Measurements from ENCODE around the gene OPCML.

Gene OPCML

DNA sequence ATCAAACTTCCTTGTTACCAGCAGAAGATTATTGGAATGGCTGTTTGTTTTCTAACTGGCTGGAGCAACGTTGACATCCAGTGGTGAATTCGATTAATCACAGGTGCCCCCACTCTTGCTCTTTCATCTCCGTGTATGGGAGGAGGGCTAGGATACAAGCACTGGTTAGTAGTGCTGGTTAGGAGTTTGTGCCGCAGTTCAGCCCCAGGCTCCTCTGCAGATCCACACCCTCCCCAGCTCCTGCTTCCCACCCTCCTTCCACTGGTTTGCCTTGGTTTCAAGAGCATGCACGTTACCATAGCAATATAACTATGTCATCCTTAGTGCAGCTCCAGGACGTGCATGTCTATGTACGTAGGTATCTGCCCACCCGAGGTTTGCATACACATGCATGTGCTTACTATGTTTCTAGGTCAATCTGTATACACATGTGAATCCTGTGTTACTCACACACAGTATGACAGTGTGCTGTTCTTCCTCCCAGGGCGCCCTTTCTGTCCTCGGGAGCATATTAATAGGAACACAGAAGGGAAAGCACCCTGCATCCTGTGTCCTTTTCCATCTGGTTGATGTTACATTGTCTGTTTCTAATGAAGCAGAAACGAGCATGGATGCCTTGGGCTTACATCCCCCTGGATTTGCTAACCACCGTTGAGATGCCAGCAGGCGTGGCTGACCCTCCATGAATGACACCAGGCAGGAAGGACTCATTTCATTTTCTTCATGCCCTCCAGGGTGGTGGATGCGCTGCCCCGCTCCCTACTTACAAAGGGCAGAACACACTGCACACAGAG lies 539.3 kb downstream of the OPCML start:
- Mint-ChIP-seq H3K9me3 (no peaks in the 10 kb centered on the region), H3K27ac (no peak overlapping the region), H3K4me1 (ENCODE audit: low read depth) (no peaks in the 10 kb centered on the region), H3K36me3 (ENCODE audit: low read depth) (no peaks in the 10 kb centered on the region), H3K4me3 (no peak overlapping the region), H3K27me3 (ENCODE audit: low read depth) (peaks cover 18% of the 10 kb centered on the region)

DNA sequence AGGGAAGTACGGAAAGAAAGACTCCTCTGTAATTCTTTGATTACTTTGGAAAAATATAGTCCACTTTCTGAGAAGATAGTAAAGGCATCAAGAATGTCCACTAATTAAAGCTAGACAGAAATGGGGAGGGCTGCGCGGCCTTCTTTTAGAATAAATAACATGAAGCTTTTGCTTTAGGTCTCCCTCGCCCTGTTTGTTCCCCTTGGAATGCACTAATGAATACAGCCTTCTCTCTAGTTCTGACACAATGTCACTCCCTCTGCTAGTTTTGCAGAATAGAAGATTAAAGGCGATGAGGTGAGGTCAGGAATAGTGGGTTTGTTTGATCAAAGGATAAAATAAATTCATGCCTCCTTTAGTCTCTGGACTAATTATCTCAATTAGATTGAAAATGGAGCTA lies 543.9 kb downstream of the OPCML start:
- Mint-ChIP-seq H3K27ac (no peak overlapping the region), H3K4me1 (ENCODE audit: low read depth) (no peaks in the 10 kb centered on the region)

DNA sequence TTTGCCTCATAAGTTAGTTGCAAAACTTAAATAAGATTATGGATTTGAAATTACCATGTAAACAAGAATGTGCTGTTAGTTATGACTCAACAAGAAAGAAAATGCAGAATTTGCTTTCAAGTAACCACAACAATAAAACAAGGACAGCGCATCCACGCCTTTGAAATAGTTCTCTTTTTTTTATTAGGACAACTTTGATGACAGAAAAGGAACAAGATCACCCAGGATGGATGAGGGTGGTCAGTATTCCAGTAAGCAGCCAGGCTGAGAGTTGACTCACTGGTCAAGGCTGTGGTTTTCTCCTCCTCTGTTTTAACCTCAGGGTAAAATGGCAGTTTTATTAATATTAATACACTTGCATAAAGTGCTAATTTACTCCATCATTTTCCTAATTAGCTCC lies 544.4 kb downstream of the OPCML start:
- H3K27ac Mint-ChIP-seq: no peak overlapping the region
- peaks cover 2% of the 10 kb centered on the region for H3K27me3 Mint-ChIP-seq (ENCODE audit: low read depth)
- H3K4me1 Mint-ChIP-seq (ENCODE audit: low read depth): no peaks in the 10 kb centered on the region
- H3K4me3 Mint-ChIP-seq: no peak overlapping the region
- H3K9me3 Mint-ChIP-seq: no peaks in the 10 kb centered on the region
- H3K36me3 Mint-ChIP-seq (ENCODE audit: low read depth): no peaks in the 10 kb centered on the region

More for the DNA sequence above, 543.9 kb downstream of the OPCML start:
- peaks cover 6% of the 10 kb centered on the region for H3K27me3 Mint-ChIP-seq (ENCODE audit: low read depth)
- no peak overlapping the region for H3K4me3 Mint-ChIP-seq
- H3K36me3 Mint-ChIP-seq (ENCODE audit: low read depth): no peaks in the 10 kb centered on the region
- H3K9me3 Mint-ChIP-seq: no peaks in the 10 kb centered on the region

DNA sequence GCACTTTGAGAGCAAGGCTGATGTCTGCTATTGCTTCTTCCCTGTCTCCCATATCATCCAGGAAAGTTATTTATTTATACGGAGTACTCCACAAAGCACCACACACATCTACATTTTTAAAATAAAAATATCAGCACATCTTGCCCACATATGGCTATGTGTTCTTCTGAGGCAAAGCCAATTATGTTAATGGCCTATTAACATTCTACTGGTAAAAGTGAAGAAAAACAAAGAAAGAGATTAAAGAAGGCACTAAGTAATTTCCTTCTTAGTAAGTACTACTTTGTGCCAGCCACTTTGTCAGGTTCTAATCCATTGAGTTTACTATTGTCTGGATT lies 548.7 kb downstream of the OPCML start:
- Mint-ChIP-seq H3K9me3 (no peaks in the 10 kb centered on the region), H3K27ac (no peak overlapping the region), H3K36me3 (ENCODE audit: low read depth) (no peaks in the 10 kb centered on the region), H3K4me1 (ENCODE audit: low read depth) (no peaks in the 10 kb centered on the region), H3K4me3 (no peak overlapping the region), H3K27me3 (ENCODE audit: low read depth) (no peaks in the 10 kb centered on the region)

DNA sequence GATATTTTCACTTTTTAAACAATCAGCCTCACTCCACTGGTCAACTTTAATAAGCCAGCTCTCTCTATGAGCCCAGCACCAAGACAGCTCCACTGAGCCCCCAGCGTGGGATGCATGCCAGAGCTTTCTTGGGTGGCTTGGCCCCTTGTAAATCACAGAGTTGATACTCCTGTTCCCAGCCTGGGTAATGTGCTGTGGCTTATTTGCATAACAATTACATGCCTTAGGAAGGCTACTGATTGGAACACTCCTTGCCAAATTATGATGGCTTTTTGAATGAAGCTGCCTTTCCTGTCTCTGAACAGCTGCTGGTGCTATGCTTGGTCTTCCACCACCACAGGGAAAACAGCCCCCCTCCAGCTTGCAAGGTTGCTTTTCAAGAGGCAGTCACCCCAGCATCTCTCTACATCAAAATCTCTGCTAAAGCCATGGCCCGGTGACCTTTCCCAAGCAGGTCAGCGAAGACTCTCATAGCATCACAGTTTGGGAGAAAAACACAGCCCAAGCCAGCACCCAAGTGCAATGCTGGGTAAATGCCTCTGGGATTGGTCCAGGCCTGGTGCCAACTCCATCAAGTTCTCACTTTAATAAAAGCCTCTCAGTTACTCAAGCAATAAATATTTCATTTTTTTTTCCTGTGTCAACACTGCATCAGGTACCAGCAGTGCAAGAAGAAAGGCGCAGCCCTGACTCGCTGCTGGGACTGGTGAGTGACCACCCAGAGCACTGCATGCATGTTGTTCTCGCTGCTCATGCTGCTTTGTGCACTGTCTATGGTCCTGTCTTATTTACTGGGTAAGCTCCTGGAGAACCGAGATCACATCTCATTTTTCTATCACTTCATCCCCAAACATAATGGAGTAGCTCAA lies 549.3 kb downstream of the OPCML start:
- no peaks in the 10 kb centered on the region for H3K4me1 Mint-ChIP-seq (ENCODE audit: low read depth)
- H3K36me3 Mint-ChIP-seq (ENCODE audit: low read depth): no peaks in the 10 kb centered on the region
- no peak overlapping the region for H3K27ac Mint-ChIP-seq
- H3K9me3 Mint-ChIP-seq: no peaks in the 10 kb centered on the region
- no peaks in the 10 kb centered on the region for H3K27me3 Mint-ChIP-seq (ENCODE audit: low read depth)
- no peak overlapping the region for H3K4me3 Mint-ChIP-seq

DNA sequence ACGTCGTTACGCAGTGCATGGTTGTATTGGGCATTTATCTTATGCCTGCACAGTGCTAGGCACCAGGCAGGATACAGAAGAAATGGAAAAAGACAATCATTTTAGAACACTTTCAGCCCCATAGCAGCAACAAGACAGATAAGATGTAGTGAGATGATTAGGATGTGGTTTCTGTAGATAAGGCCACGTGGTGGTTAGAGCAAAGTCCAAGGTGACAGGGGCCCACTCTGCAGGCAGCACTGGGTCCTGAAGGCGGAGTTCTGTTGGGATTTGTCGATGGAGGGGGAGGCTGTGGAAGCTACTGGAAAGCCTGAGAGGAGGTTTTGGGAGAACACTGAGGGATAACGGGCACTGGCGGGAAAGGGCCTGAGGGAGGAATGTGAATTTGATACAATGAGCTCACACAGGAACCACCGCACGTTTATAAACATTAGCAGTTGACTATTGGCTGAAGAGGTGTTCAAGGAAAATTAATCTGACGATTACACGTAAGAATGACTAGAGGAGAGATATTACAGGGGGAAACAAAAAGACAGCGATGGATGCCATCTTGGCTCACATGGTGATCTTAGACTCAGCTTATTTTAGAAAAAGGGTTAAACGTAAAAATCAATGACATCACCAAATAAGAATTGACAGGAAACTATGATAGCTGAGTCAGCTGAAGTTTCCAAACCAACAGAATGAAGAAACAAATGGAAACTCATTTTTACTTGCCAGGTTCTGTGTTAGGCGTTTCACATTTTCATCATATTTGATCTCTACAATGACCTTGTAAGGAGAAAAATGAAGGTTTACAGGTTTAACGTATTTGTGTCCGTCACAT lies 551.0 kb downstream of the OPCML start:
- H3K4me3 Mint-ChIP-seq: no peak overlapping the region
- no peaks in the 10 kb centered on the region for H3K9me3 Mint-ChIP-seq
- H3K4me1 Mint-ChIP-seq (ENCODE audit: low read depth): no peaks in the 10 kb centered on the region
- no peak overlapping the region for H3K27ac Mint-ChIP-seq
- no peaks in the 10 kb centered on the region for H3K36me3 Mint-ChIP-seq (ENCODE audit: low read depth)
- no peaks in the 10 kb centered on the region for H3K27me3 Mint-ChIP-seq (ENCODE audit: low read depth)

DNA sequence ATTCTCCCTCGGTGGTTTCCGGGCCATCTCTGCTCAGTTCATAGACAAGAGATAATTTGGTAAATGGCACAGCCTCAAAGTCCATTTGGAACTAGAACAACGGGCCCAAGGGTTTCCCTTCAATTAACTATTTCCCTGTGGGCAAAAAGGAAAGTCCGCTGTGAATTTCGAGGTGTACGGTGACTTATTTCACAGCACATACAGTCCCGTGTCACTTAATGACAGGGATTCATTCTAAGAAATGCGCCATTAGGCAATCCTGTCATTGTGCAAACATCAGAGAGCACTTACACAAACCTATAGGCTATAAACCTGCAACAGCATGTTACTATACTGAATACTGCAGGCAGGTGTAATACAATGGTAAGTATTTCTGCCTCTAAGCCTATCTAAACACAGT lies 551.6 kb downstream of the OPCML start:
- no peaks in the 10 kb centered on the region for H3K27me3 Mint-ChIP-seq (ENCODE audit: low read depth)

DNA sequence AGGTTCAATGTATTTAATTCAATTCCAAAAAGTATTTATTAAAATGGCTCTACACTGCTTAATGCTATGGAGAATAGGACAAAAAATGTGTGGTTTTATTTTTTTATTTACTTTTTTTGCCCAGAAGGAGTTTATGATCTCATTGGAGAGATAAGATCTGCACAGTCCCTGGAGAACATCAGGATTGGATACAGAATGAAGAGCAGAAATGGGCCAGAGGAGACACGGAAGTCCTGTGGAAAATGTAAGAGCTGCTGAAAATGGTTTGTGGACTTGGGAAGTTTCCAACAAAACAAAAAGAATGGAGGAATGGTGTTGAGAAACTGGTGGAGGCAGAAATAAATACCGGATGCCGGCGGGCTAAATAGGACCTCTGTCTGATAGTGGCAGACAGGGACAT lies 554.6 kb downstream of the OPCML start:
- Mint-ChIP-seq H3K27me3 (ENCODE audit: low read depth) (no peaks in the 10 kb centered on the region), H3K9me3 (no peaks in the 10 kb centered on the region), H3K4me3 (no peak overlapping the region), H3K4me1 (ENCODE audit: low read depth) (no peaks in the 10 kb centered on the region), H3K27ac (no peak overlapping the region), H3K36me3 (ENCODE audit: low read depth) (no peaks in the 10 kb centered on the region)

More for the DNA sequence above, 551.6 kb downstream of the OPCML start:
- H3K4me3 Mint-ChIP-seq: no peak overlapping the region
- no peaks in the 10 kb centered on the region for H3K4me1 Mint-ChIP-seq (ENCODE audit: low read depth)
- H3K36me3 Mint-ChIP-seq (ENCODE audit: low read depth): no peaks in the 10 kb centered on the region
- H3K9me3 Mint-ChIP-seq: no peaks in the 10 kb centered on the region
- no peak overlapping the region for H3K27ac Mint-ChIP-seq

DNA sequence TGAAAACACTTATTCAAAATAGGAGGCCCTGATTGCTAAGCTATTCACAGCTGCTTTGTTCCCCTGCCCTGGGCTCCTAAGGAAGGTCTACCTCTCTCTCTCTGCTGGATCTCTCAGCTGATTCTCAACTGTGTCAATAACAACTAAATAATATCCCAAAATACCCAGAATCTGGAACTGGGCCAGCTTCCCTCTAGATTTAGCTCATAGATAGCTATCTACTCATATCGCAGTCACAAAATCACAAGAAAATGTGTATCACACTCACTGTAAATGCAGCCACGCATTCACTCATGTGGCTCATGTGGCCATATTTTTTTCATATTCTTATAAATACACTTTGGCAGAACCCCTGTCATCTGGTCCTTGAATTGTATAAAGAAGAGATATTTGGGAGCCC lies 555.1 kb downstream of the OPCML start:
- Mint-ChIP-seq H3K36me3 (ENCODE audit: low read depth) (no peaks in the 10 kb centered on the region), H3K27ac (no peak overlapping the region), H3K27me3 (ENCODE audit: low read depth) (no peaks in the 10 kb centered on the region), H3K9me3 (no peaks in the 10 kb centered on the region), H3K4me3 (no peak overlapping the region), H3K4me1 (ENCODE audit: low read depth) (no peaks in the 10 kb centered on the region)

DNA sequence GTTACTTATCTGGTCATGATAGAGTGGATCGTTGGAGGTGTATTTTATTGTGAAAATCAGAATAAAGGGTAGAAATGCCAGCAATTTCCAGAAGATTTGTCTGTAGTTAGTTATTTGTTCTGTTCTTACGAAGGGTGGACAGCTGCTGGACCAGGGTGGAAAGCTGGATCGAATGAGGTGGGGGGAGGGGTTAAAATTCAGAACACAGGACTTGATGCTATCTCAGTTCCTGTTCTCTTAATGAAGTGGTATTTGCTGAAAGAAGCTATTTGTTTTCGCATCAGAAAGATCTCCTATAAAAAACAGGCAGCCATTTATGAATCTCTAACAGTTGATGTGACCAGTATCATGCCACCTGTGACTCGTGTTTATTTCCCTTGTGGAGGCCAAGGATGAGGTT lies 556.2 kb downstream of the OPCML start:
- Mint-ChIP-seq H3K4me1 (ENCODE audit: low read depth) (no peaks in the 10 kb centered on the region), H3K27me3 (ENCODE audit: low read depth) (no peaks in the 10 kb centered on the region)

DNA sequence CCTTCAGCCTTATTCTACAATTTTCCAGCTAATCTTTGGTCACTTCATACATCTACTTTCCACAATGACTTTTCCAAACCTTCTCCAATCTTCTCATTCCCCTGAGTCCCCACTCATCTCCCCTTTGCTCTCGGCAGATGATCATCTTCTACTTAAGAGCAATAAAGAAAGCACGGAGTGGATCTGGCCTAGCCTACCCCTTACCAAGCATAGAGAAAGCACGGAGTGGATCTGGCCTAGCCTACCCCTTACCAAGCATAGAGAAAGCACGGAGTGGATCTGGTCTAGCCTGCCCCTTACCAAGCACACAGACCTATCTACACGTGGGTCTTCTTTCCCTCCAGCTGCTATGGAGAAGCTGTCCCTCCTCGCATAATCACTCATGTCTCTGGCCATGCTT lies 558.6 kb downstream of the OPCML start:
- no peaks in the 10 kb centered on the region for H3K9me3 Mint-ChIP-seq
- H3K36me3 Mint-ChIP-seq (ENCODE audit: low read depth): no peaks in the 10 kb centered on the region
- no peak overlapping the region for H3K4me3 Mint-ChIP-seq
- no peaks in the 10 kb centered on the region for H3K4me1 Mint-ChIP-seq (ENCODE audit: low read depth)
- H3K27ac Mint-ChIP-seq: no peak overlapping the region
- H3K27me3 Mint-ChIP-seq (ENCODE audit: low read depth): no peaks in the 10 kb centered on the region

More for the DNA sequence above, 556.2 kb downstream of the OPCML start:
- Mint-ChIP-seq H3K36me3 (ENCODE audit: low read depth) (no peaks in the 10 kb centered on the region), H3K4me3 (no peak overlapping the region), H3K27ac (no peak overlapping the region), H3K9me3 (no peaks in the 10 kb centered on the region)

DNA sequence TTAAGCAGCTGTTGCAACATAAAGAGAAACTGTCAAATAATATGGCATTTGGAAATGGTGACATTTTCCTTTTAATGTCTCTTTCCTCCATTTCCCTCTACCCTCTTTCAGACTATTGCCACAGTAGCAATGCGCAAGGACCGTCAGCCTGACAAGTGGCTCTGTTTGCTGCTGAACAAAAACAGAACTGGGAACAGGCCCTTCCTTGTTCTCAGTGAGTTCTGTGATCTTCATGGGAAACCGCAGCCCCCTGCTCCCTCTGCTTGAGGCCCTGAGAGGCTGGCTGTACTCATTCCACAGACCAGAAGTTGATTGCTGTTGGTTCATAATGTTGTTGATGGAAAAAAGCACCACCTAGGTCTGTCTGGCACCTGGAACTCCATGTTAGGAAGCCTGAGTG lies 559.7 kb downstream of the OPCML start:
- Mint-ChIP-seq H3K4me3 (no peak overlapping the region), H3K36me3 (ENCODE audit: low read depth) (no peaks in the 10 kb centered on the region), H3K4me1 (ENCODE audit: low read depth) (no peaks in the 10 kb centered on the region), H3K9me3 (no peaks in the 10 kb centered on the region), H3K27me3 (ENCODE audit: low read depth) (no peaks in the 10 kb centered on the region), H3K27ac (no peak overlapping the region)

DNA sequence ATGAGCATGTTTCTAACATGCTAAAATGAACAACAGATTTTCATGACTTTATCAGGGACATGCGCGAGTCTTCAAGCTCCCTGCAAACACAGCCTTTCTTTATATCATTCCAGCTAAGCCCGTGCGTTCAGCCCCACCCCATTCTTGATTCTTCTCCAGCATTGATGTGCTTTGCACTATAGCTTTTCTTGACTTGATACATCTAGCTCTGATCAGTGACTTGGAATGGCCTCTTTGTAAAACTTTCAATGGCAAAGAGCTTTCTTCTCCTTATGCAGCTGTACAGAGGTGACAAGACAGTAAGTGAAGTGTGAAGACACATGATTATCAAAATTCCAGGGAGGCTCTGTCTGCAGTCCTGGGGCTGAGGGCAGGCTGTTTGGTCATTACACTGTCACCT lies 561.0 kb downstream of the OPCML start:
- Mint-ChIP-seq H3K4me1 (ENCODE audit: low read depth) (no peaks in the 10 kb centered on the region), H3K4me3 (no peak overlapping the region), H3K27ac (no peak overlapping the region), H3K27me3 (ENCODE audit: low read depth) (no peaks in the 10 kb centered on the region), H3K36me3 (ENCODE audit: low read depth) (no peaks in the 10 kb centered on the region), H3K9me3 (no peaks in the 10 kb centered on the region)

DNA sequence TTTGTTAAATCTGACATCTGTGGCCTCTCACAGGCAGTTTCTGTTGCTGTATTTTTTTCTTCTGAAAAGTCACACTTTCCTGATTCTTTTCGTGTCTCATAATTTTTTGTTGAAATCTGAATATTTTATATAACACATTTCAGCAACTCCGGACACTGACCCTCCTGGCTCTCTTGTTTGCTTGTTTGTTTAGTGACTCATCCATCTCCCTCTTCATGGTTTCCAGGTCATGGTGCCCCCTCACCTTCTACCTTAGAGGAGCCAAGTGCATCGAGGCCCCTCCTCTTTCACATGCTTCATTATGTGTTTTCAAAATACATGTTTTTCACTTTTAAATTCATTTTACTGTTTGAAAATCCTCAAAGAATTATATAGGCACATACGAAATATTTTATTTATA lies 562.4 kb downstream of the OPCML start:
- Mint-ChIP-seq H3K27me3 (ENCODE audit: low read depth) (no peaks in the 10 kb centered on the region), H3K4me1 (ENCODE audit: low read depth) (no peaks in the 10 kb centered on the region), H3K9me3 (no peaks in the 10 kb centered on the region), H3K36me3 (ENCODE audit: low read depth) (no peaks in the 10 kb centered on the region), H3K27ac (no peak overlapping the region), H3K4me3 (no peak overlapping the region)

Measured in T-helper 1 cell treated with Interleukin-12 subunit alpha and Interleukin-12 subunit beta and Interleukin-4 antibody, amounts not matched to agents 30 μg/mL and 1 μg/mL, for 36 hours (primary cell).